Measurements from ENCODE around the gene DYSF.

DYSF gene

DNA sequence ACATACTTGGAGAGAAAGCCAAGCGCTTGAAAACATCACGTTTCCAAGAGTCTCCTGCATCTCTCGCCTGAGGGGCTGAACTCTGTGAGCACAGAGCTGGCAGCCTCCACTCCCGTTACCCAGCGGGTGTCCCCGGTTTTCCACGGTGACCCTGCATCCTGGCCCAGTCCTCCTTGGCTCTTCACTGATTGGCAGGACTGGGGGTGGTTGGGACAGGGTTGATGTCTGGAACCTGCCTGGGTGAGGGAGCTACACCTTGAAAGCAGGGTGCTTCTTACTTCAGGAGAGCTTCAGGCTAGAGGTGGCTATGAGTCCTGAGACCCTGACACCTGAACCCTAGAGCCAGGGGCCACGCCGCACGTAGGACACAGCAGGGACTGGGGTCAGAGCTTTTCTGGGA lies 234.1 kb downstream of the DYSF start:
- TF ChIP-seq RAD21 (IDR thresholded peaks at IDR 0.05; ENCODE audit: low read depth): no peak
- no peak for TF ChIP-seq FOXM1 (IDR thresholded peaks at IDR 0.05; ENCODE audit: borderline replicate concordance, low read depth)
- no peak for TF ChIP-seq EP300 (IDR thresholded peaks at IDR 0.05; ENCODE audit: borderline replicate concordance)
- TF ChIP-seq, protein P1, sequence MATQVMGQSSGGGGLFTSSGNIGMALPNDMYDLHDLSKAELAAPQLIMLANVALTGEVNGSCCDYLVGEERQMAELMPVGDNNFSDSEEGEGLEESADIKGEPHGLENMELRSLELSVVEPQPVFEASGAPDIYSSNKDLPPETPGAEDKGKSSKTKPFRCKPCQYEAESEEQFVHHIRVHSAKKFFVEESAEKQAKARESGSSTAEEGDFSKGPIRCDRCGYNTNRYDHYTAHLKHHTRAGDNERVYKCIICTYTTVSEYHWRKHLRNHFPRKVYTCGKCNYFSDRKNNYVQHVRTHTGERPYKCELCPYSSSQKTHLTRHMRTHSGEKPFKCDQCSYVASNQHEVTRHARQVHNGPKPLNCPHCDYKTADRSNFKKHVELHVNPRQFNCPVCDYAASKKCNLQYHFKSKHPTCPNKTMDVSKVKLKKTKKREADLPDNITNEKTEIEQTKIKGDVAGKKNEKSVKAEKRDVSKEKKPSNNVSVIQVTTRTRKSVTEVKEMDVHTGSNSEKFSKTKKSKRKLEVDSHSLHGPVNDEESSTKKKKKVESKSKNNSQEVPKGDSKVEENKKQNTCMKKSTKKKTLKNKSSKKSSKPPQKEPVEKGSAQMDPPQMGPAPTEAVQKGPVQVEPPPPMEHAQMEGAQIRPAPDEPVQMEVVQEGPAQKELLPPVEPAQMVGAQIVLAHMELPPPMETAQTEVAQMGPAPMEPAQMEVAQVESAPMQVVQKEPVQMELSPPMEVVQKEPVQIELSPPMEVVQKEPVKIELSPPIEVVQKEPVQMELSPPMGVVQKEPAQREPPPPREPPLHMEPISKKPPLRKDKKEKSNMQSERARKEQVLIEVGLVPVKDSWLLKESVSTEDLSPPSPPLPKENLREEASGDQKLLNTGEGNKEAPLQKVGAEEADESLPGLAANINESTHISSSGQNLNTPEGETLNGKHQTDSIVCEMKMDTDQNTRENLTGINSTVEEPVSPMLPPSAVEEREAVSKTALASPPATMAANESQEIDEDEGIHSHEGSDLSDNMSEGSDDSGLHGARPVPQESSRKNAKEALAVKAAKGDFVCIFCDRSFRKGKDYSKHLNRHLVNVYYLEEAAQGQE (IDR thresholded peaks at IDR 0.05; ENCODE audit: low read depth): no peak
- no peak for TF ChIP-seq MAX (IDR thresholded peaks at IDR 0.05)
- no peak for TF ChIP-seq NFIC (IDR thresholded peaks at IDR 0.05)
- TF ChIP-seq ZBTB7A (IDR thresholded peaks at IDR 0.05; ENCODE audit: low read depth): no peak
- no peak for TF ChIP-seq YY1 (IDR thresholded peaks at IDR 0.05; ENCODE audit: low read depth)
- no peak for TF ChIP-seq TEAD4 (IDR thresholded peaks at IDR 0.05)
- TF ChIP-seq USF1 (IDR thresholded peaks at IDR 0.05): no peak
- no peak for TF ChIP-seq CEBPB (IDR thresholded peaks at IDR 0.05)
- TF ChIP-seq CREB1 (IDR thresholded peaks at IDR 0.05; ENCODE audit: low read depth): no peak
- no peak for TF ChIP-seq EGR1 (IDR thresholded peaks at IDR 0.05)
- no peak for TF ChIP-seq TCF12 (IDR thresholded peaks at IDR 0.05; ENCODE audit: low read depth)
- no peak for TF ChIP-seq TAF1 (IDR thresholded peaks at IDR 0.05; ENCODE audit: low read depth)

DNA sequence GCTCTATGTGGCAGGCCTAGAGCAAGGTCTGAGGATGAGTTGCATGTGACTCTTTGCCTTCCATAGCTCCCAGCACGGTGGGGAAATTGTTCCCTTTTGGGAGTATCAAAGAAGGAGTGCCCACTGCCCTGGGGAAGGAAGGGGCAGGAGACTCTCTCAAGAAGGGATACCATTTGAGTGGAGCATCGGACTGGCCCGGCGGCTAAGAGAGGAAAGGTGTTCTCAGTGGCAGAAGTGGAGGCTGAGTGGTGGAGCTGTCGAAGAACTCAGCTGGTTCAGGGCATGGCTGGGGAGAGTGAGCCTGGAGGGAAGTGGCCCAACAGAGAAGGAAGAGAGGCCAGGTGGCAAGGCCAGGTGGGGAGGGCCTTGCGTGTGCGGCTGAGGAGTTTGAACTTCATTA lies 235.2 kb downstream of the DYSF start:
- TF ChIP-seq MAX (IDR thresholded peaks at IDR 0.05) (no peak), TAF1 (IDR thresholded peaks at IDR 0.05; ENCODE audit: low read depth) (no peak), EP300 (IDR thresholded peaks at IDR 0.05; ENCODE audit: borderline replicate concordance) (no peak), ZBTB7A (IDR thresholded peaks at IDR 0.05; ENCODE audit: low read depth) (no peak), TEAD4 (IDR thresholded peaks at IDR 0.05) (no peak), YY1 (IDR thresholded peaks at IDR 0.05; ENCODE audit: low read depth) (no peak), NFIC (IDR thresholded peaks at IDR 0.05) (no peak), USF1 (IDR thresholded peaks at IDR 0.05) (no peak), EGR1 (IDR thresholded peaks at IDR 0.05) (no peak), CREB1 (IDR thresholded peaks at IDR 0.05; ENCODE audit: low read depth) (no peak), FOXM1 (IDR thresholded peaks at IDR 0.05; ENCODE audit: borderline replicate concordance, low read depth) (no peak), TCF12 (IDR thresholded peaks at IDR 0.05; ENCODE audit: low read depth) (no peak), CEBPB (IDR thresholded peaks at IDR 0.05) (no peak)
- TF ChIP-seq, protein P1 (IDR thresholded peaks at IDR 0.05; ENCODE audit: low read depth): no peak

GRCh38 chr2:71689393-71689792 lies 236.0 kb downstream of the DYSF start:
- no peak for TF ChIP-seq TCF12 (IDR thresholded peaks at IDR 0.05; ENCODE audit: low read depth)
- TF ChIP-seq CREB1 (IDR thresholded peaks at IDR 0.05; ENCODE audit: low read depth): no peak
- no peak for TF ChIP-seq NFIC (IDR thresholded peaks at IDR 0.05)
- no peak for TF ChIP-seq MAX (IDR thresholded peaks at IDR 0.05)
- TF ChIP-seq USF1 (IDR thresholded peaks at IDR 0.05): no peak
- no peak for TF ChIP-seq FOXM1 (IDR thresholded peaks at IDR 0.05; ENCODE audit: borderline replicate concordance, low read depth)
- no peak for TF ChIP-seq TEAD4 (IDR thresholded peaks at IDR 0.05)
- no peak for TF ChIP-seq ZBTB7A (IDR thresholded peaks at IDR 0.05; ENCODE audit: low read depth)

DNA sequence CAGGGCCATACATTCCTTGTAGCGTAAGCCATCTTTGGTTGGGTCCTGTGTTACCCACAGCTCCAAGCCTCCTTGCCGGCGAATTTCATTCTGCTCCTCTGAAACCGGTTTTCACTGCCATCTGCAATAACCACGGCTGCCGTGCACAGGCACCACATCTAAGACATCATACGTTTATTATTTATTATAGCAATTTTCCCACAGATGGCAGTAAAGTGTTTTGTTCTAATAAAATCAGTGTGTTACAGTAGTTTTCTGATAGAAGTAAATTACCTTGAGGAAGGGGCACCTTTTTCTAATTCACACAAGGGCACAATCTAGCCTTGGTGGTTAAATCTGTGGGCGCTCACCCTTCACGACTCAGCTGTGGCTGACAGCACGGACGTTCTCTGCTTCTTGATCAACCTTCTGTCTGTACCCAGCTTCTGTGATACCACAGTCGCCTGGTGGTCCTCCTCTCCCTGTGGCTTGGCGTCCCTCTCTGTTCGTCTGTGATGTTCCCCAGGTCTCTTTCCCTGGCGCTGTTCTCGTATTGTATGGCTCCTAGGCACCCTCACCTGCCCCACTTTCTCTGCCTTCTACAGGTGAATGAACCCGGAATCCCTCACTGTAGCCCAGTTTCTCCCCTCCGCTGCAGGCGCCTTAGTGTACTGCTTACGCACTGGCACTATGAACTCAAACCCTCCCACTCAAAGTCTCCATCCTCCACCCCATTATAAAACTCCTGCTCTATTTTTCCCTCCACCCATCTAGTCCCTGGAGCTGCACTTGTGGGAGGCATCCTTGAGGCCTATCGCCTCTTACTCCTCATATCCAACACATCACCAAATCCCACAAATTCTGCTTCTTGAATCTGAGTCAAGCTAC lies 236.8 kb downstream of the DYSF start:
- no peak for TF ChIP-seq ZBTB7A (IDR thresholded peaks at IDR 0.05; ENCODE audit: low read depth)
- TF ChIP-seq USF1 (IDR thresholded peaks at IDR 0.05): no peak
- no peak for TF ChIP-seq EGR1 (IDR thresholded peaks at IDR 0.05)
- no peak for TF ChIP-seq YY1 (IDR thresholded peaks at IDR 0.05; ENCODE audit: low read depth)
